Adrenal gland (tissue), 5 donors: ENCODE data around the gene SPEM2.

Experiments
- POLR2A ChIP-seq, 2 donors: fragments of 450-650 bp; IDR thresholded peaks; one replicate each; pipeline ENCODE4 v1.6.1; 2017; ENCODE audit warnings: antibody characterized with exemption in 2 of 2, mild to moderate bottlenecking in 2 of 2, moderate library complexity in 1 of 2
- TF ChIP-seq, protein P1 (sequence below), 6 experiments: fragments of 450-650 bp in 4 of 6; fragments of 200-600 bp in 2 of 6; sonication (generic) in 1 of 6; IDR thresholded peaks; 1 replicate in 5 of 6; 2 replicates in 1 of 6; pipeline versions ENCODE4 v1.5.1 to v1.8.0; 2016 to 2021; ENCODE audit warnings: antibody characterized with exemption in 6 of 6, mild to moderate bottlenecking in 2 of 6, moderate library complexity in 1 of 6
- donor health status: DM: no; HTN: no; CAD: no.

DNA sequence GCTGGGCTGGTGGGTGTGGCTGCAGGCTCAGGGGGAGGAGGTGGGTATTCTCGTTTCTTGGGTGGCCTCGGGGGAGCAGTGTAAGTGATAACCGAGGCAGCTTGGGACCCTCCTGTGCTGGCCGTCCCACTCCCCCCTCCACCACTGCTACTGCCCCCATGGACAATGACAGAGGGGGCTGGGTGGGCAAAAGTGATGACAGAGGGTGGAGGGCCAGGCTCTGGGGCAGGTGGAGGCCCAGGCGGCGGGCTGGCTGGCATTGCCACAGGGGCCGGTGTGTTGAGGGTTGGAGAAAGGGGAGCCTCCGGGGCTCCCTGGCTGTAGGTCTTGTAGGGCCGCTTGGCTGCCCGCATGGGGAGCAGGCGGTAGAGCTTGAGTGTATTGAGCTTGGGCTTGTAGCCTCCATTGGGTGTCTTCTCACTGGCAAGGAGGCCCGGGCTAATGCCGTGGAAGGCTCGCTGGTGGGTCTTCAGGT, 38.0 kb downstream of the SPEM2 start:
- TF ChIP-seq, protein P1, sequence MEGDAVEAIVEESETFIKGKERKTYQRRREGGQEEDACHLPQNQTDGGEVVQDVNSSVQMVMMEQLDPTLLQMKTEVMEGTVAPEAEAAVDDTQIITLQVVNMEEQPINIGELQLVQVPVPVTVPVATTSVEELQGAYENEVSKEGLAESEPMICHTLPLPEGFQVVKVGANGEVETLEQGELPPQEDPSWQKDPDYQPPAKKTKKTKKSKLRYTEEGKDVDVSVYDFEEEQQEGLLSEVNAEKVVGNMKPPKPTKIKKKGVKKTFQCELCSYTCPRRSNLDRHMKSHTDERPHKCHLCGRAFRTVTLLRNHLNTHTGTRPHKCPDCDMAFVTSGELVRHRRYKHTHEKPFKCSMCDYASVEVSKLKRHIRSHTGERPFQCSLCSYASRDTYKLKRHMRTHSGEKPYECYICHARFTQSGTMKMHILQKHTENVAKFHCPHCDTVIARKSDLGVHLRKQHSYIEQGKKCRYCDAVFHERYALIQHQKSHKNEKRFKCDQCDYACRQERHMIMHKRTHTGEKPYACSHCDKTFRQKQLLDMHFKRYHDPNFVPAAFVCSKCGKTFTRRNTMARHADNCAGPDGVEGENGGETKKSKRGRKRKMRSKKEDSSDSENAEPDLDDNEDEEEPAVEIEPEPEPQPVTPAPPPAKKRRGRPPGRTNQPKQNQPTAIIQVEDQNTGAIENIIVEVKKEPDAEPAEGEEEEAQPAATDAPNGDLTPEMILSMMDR (IDR thresholded peaks at IDR 0.05), result no peak
- TF ChIP-seq POLR2A (IDR thresholded peaks at IDR 0.05), result no peak
